OCI-LY3 (cell line): Measurements from ENCODE around the gene CAMK2A.

Experiments used
- CTCF ChIP-seq: fragments of 200-600, 300-600 bp; sonication (generic); IDR thresholded peaks from 2 replicates; pipeline ENCODE4 v1.5.1; 2014; ENCODE audit warnings: antibody characterized with exemption, low read length, low read depth
- EZH2phosphoT487 ChIP-seq: fragments of 200-600 bp; shearing (Covaris generic); IDR thresholded peaks from 2 replicates; pipeline ENCODE4 v1.6.1; 2018; ENCODE audit warnings: antibody characterized with exemption, mixed run types, low read depth

GRCh38 chr5:150203832-150204589 is 85.6 kb downstream of the CAMK2A start:
- TF ChIP-seq CTCF (no peak), EZH2phosphoT487 (no peak)
